ENCODE data around the gene APLP1.
"Not testable (repeated sequence)": the region's sequence is repeated elsewhere in the genome, so short reads cannot be mapped to it uniquely, and the experiment has no call there.

Gene APLP1

GRCh38 chr19:35904311-35905068 is 36.1 kb downstream of the APLP1 start:
- no peak for DNase-seq (ENCODE audit: low read depth)

GRCh38 chr19:35905178-35905727 is 36.9 kb downstream of the APLP1 start:
- peak; percentile 41 for DNase-seq (ENCODE audit: low read depth)

- no peak for DNase-seq (ENCODE audit: low read depth)
Observed at GRCh38 chr19:35907377-35907745, 39.0 kb downstream of the APLP1 start.

GRCh38 chr19:35908010-35908441 is 39.7 kb downstream of the APLP1 start, which contains the start of gene TYROBP:
TYROBP (minus strand) TSS chr19:35908295; CDS start chr19:35908228, 67 bp downstream.
- DNase-seq (ENCODE audit: low read depth) = no peak

GRCh38 chr19:35908973-35909683 is 40.8 kb downstream of the APLP1 start:
- DNase-seq (ENCODE audit: low read depth) = no peak

- DNase-seq (ENCODE audit: low read depth) = no peak
Observed at GRCh38 chr19:35909684-35910035, 41.3 kb downstream of the APLP1 start.

GRCh38 chr19:35910355-35910754 is 42.0 kb downstream of the APLP1 start:
- not testable (repeated sequence) for DNase-seq (ENCODE audit: low read depth)

GRCh38 chr19:35911173-35911572 is 42.8 kb downstream of the APLP1 start:
- no peak for DNase-seq (ENCODE audit: low read depth)

- no peak for DNase-seq (ENCODE audit: low read depth)
Observed at GRCh38 chr19:35911790-35912189, 43.4 kb downstream of the APLP1 start.

GRCh38 chr19:35913589-35913988 is 45.2 kb downstream of the APLP1 start:
- DNase-seq (ENCODE audit: low read depth) = peak; percentile 63

- DNase-seq (ENCODE audit: low read depth) = no peak
Observed at GRCh38 chr19:35915443-35915842, 47.1 kb downstream of the APLP1 start.

- DNase-seq (ENCODE audit: low read depth) = no peak
Observed at GRCh38 chr19:35919306-35919705, 50.9 kb downstream of the APLP1 start.

- DNase-seq (ENCODE audit: low read depth) = no peak
Observed at GRCh38 chr19:35921012-35921411, 52.6 kb downstream of the APLP1 start.

- no peak for DNase-seq (ENCODE audit: low read depth)
Observed at GRCh38 chr19:35925501-35925900, 57.1 kb downstream of the APLP1 start.

GRCh38 chr19:35928507-35928906 is 60.1 kb downstream of the APLP1 start:
- DNase-seq (ENCODE audit: low read depth) = no peak
